Gastrocnemius medialis (tissue), 4 donors: ENCODE data around the gene PCDHGA8. TPM values are rescaled to one million over a fixed set of nuclear protein-coding genes. Genes with fewer than 3 reads are reported as not detected.

ENCODE experiments used
- ATAC-seq, 2 donors: fragments of 150-250 bp; one replicate each; pipeline ENCODE4 v1.9.1; 2016
- DNase-seq, 2 donors: peaks; one replicate each; pipeline ENCODE4 v3.0.0-alpha.2; 2019
- H3K27ac ChIP-seq, 4 donors: fragments of 200-600 bp; sonication (generic); 1 replicate in 1 of 4; 2 replicates in 3 of 4; pipeline ENCODE4 v1.5.1; 2016 to 2018; ENCODE audit warnings: mild to moderate bottlenecking in 2 of 4, moderate library complexity in 1 of 4
- H3K27me3 ChIP-seq, 3 donors: fragments of 200-600 bp; sonication (generic) in 2 of 3; 1 replicate in 1 of 3; 2 replicates in 2 of 3; pipeline versions ENCODE4 v1.5.1 to v1.6.0; 2016 to 2019; ENCODE audit warnings: mild to moderate bottlenecking in 1 of 3, moderate library complexity in 1 of 3
- H3K36me3 ChIP-seq, 2 donors: fragments of 200-600 bp; sonication (generic) in 1 of 2; one replicate each; pipeline ENCODE4 v1.5.1; 2017 to 2018
- H3K4me1 ChIP-seq, 2 donors: fragments of 200-600 bp; sonication (generic) in 1 of 2; one replicate each; pipeline ENCODE4 v1.5.1; 2016 to 2017; ENCODE audit warnings: mild to moderate bottlenecking in 2 of 2
- H3K4me3 ChIP-seq, 4 donors: fragments of 200-600 bp; sonication (generic) in 3 of 4; 1 replicate in 1 of 4; 2 replicates in 3 of 4; pipeline ENCODE4 v1.5.1; 2016 to 2019; ENCODE audit warnings: mild to moderate bottlenecking in 2 of 4
- H3K9me3 ChIP-seq, 3 donors: fragments of 200-600 bp; sonication (generic) in 2 of 3; 1 replicate in 1 of 3; 2 replicates in 2 of 3; pipeline ENCODE4 v1.5.1; 2016 to 2019
- POLR2A ChIP-seq, 2 donors: fragments of 450-650 bp; IDR thresholded peaks; one replicate each; pipeline ENCODE4 v1.6.1; 2017; ENCODE audit warnings: antibody characterized with exemption in 2 of 2, mild to moderate bottlenecking in 2 of 2, moderate library complexity in 2 of 2
- in situ Hi-C, 4 donors: fragments of 200-750 bp; cut with MboI; loops; one replicate each; pipeline versions ENCODE4 v1.15.0 to v1.8.0; 2017; ENCODE audit warnings: low sequenced_read_pairs in 4 of 4
- intact Hi-C: fragments of 100-400 bp; cut with DNase I; formaldehyde crosslinking; loops from one replicate; pipeline ENCODE4 v1.15.1; 2023; ENCODE audit warnings: low total_unique reads
- total RNA-seq, 4 donors: library from RNA; depleted of rRNA; stranded (reverse); fragments of >200 nt; gene quantifications; one replicate each; pipeline versions ENCODE4 v1.1.0 to v1.2.3, GENCODE V29; 2016
- TF ChIP-seq, protein P1 (sequence below), 5 experiments: fragments of 450-650 bp in 3 of 5; fragments of 200-600 bp in 2 of 5; sonication (generic) in 2 of 5; IDR thresholded peaks in 4 of 5; conservative IDR thresholded peaks in 1 of 5; 1 replicate in 4 of 5; 2 replicates in 1 of 5; pipeline ENCODE4 v1.5.1; 2016 to 2019; ENCODE audit warnings: antibody characterized with exemption in 5 of 5, mild to moderate bottlenecking in 3 of 5, moderate library complexity in 3 of 5

Gene PCDHGA8
- total RNA-seq, 4 donors from 2014 or later = 0.82 to 1.8 (median 1.2) TPM

DNA sequence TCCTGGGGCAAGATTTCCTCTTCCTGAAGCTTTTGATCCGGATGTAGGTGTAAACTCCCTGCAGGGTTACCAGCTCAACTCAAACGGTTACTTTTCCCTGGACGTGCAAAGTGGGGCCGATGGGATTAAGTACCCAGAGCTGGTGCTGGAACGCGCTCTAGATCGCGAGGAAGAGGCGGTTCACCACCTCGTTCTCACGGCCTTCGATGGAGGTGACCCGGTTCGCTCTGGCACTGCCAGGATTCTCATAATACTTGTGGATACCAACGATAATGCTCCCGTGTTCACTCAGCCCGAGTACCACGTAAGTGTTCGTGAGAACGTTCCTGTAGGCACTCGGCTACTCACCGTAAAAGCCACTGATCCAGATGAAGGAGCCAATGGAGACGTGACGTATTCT, 36.8 kb upstream of the PCDHGA8 start:
- TF ChIP-seq, protein P1, sequence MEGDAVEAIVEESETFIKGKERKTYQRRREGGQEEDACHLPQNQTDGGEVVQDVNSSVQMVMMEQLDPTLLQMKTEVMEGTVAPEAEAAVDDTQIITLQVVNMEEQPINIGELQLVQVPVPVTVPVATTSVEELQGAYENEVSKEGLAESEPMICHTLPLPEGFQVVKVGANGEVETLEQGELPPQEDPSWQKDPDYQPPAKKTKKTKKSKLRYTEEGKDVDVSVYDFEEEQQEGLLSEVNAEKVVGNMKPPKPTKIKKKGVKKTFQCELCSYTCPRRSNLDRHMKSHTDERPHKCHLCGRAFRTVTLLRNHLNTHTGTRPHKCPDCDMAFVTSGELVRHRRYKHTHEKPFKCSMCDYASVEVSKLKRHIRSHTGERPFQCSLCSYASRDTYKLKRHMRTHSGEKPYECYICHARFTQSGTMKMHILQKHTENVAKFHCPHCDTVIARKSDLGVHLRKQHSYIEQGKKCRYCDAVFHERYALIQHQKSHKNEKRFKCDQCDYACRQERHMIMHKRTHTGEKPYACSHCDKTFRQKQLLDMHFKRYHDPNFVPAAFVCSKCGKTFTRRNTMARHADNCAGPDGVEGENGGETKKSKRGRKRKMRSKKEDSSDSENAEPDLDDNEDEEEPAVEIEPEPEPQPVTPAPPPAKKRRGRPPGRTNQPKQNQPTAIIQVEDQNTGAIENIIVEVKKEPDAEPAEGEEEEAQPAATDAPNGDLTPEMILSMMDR (IDR thresholded peaks at IDR 0.05 in 4 of 5, conservative IDR thresholded peaks at IDR 0.05 in 1 of 5) = no peak
- no peak for TF ChIP-seq POLR2A (IDR thresholded peaks at IDR 0.05)
- in situ Hi-C loops = no loop called here
- no peak for ATAC-seq
- intact Hi-C loops = no loop called here
- DNase-seq = no peak
- Histone ChIP-seq H3K4me1 (peaks cover 0 to 6% of the 10 kb centered on the region in 2 donors), H3K9me3 (peaks cover 0 to 12% (median 3%) of the 10 kb centered on the region in 3 donors), H3K27me3 (peaks cover 0 to 30% (median 15%) of the 10 kb centered on the region in 3 donors), H3K4me3 (peak overlapping the region in 3 of 4 donors; percentile 35 to 58 (median 48)), H3K36me3 (no peaks in the 10 kb centered on the region), H3K27ac (no peak overlapping the region)

DNA sequence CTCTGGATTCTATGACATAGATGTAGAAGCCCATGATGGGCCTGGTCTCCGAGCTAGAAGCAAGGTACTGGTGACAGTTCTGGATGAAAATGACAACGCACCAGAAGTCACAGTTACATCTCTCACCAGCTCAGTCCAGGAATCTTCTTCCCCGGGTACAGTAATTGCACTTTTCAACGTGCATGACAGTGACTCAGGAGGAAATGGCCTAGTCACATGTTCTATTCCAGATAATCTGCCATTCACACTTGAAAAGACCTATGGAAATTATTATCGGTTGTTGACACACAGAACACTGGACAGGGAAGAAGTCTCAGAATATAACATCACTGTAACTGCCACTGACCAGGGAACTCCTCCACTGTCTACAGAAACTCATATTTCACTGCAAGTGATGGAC, 36.3 kb upstream of the PCDHGA8 start:
- peaks cover 0 to 16% (median 3%) of the 10 kb centered on the region in 3 donors for H3K9me3 ChIP-seq
- no peaks in the 10 kb centered on the region for H3K36me3 ChIP-seq
- DNase-seq (no peak), ATAC-seq (no peak)
- H3K4me1 ChIP-seq = peaks cover 0 to 6% of the 10 kb centered on the region in 2 donors
- TF ChIP-seq POLR2A (IDR thresholded peaks at IDR 0.05) = no peak
- TF ChIP-seq, protein P1 (IDR thresholded peaks at IDR 0.05 in 4 of 5, conservative IDR thresholded peaks at IDR 0.05 in 1 of 5) = no peak
- in situ Hi-C loops = no loop called here
- peaks cover 0 to 35% (median 17%) of the 10 kb centered on the region in 3 donors for H3K27me3 ChIP-seq
- intact Hi-C loops = no loop called here
- H3K4me3 ChIP-seq = peak overlapping the region in 1 of 4 donors; percentile 35
- H3K27ac ChIP-seq = no peak overlapping the region

DNA sequence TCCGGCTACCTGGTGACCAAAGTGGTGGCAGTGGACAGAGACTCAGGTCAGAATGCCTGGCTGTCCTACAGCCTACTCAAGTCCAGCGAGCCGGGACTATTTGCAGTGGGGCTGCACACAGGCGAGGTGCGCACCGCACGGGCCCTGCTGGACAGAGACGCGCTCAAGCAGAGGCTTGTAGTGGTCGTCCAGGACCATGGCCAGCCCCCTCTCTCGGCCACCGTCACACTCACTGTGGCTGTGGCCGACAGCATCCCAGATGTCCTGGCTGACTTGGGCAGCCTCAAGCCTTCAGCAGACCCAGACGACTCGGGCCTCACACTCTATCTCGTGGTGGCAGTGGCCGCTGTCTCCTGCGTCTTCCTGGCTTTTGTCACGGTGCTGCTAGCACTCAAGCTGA, 35.5 kb upstream of the PCDHGA8 start:
- ATAC-seq (no peak), DNase-seq (no peak)
- no peak for TF ChIP-seq POLR2A (IDR thresholded peaks at IDR 0.05)
- TF ChIP-seq, protein P1 (IDR thresholded peaks at IDR 0.05 in 4 of 5, conservative IDR thresholded peaks at IDR 0.05 in 1 of 5) = no peak
- no peaks in the 10 kb centered on the region for H3K36me3 ChIP-seq
- peak overlapping the region in 1 of 4 donors; percentile 10 for H3K4me3 ChIP-seq
- intact Hi-C loops (no loop called here), in situ Hi-C loops (no loop called here)
- no peak overlapping the region for H3K27ac ChIP-seq
- H3K4me1 ChIP-seq = peaks cover 0 to 6% of the 10 kb centered on the region in 2 donors
- peaks cover 0 to 13% (median 6%) of the 10 kb centered on the region in 3 donors for H3K9me3 ChIP-seq
- H3K27me3 ChIP-seq = peaks cover 0 to 35% (median 22%) of the 10 kb centered on the region in 3 donors

DNA sequence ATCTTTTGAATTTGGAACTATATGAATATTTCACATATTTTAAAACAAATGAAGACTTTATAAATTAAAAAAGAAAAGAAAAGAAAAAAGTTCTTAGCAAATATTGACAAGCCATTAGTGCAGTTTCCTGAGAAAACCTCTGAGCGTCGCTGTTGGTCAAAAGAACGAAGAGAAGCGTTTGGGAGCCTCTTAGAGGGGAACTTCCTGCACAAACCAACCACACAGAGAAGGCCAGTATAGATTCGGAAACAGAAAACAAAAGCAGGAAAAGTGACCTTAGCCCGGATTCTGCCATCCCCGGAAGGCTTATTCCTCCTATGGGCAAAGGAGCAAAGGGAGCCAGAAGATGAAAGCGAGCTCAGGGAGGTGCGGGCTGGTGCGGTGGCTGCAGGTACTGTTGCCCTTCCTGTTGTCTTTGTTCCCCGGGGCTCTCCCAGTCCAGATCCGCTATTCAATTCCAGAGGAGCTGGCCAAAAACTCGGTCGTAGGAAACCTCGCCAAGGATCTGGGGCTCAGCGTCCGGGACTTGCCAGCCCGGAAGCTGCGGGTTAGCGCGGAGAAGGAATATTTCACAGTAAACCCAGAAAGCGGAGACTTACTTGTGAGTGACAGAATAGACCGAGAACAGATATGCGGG, 32.5 kb upstream of the PCDHGA8 start, which contains the start of gene PCDHGB2:
Gene PCDHGB2 (plus strand): TSS at position 205 of the 637 bp plus-strand sequence. CDS start 142 bp downstream, at position 347.
- intact Hi-C loops = loop anchor here (1.0 kb wide), 1 partner anchor 200 kb away; no protein-coding TSS in a partner anchor
- TF ChIP-seq, protein P1 (IDR thresholded peaks at IDR 0.05 in 4 of 5, conservative IDR thresholded peaks at IDR 0.05 in 1 of 5) = peak; percentile 26 to 48 (median 34)
- no peak for TF ChIP-seq POLR2A (IDR thresholded peaks at IDR 0.05)
- H3K27me3 ChIP-seq = peaks cover 0 to 39% (median 35%) of the 10 kb centered on the region in 3 donors
- in situ Hi-C loops = no loop called here
- peaks cover 5 to 9% of the 10 kb centered on the region in 2 donors for H3K4me1 ChIP-seq
- H3K27ac ChIP-seq = peak within 1 kb of the TSS; percentile 30 to 67 (median 52)
- no peaks in the 10 kb centered on the region for H3K36me3 ChIP-seq
- ATAC-seq (peak; percentile 30 to 71), DNase-seq (no peak)
- H3K9me3 ChIP-seq = peaks cover 0 to 15% (median 6%) of the 10 kb centered on the region in 3 donors
- peak within 1 kb of the TSS; percentile 41 to 57 (median 42) for H3K4me3 ChIP-seq
